C4-2B (cell line): ENCODE data around the gene DBR1.

ENCODE experiments used
- H3K27ac ChIP-seq: fragments of 450-650 bp; 2 replicates; pipeline ENCODE4 v1.5.1; 2017
- ZFX ChIP-seq: fragments of 450-650 bp; IDR thresholded peaks from 2 replicates; pipeline ENCODE4 v1.6.1; 2017
- TF ChIP-seq, protein P1 (sequence below): fragments of 450-650 bp; conservative IDR thresholded peaks from 2 replicates; pipeline ENCODE4 v1.5.1; 2017; ENCODE audit warnings: mild to moderate bottlenecking

Gene DBR1

DNA sequence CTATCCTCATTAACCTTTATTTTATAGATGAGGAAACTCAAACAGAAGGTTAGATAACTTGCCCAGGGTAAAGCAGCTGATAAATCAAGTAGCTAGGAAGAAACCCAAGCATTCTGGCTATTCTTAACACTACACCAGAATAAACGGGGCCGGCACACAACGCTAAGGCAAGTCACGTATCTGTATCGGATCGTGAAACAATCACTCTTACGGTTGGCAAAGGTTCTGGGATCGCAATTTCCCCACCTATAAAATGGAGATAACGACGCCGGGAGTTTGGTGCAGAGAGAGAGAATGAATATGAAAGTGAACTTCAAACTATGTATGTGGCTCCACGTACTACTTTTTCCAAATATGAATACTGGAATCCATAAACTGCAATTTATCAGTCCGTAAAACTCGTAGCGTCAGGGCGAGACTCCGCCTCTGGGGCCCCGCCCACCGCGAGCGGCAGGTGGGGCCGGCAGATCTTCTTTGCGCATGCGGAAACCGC lies 12.1 kb upstream of the DBR1 start:
- TF ChIP-seq, protein P1, sequence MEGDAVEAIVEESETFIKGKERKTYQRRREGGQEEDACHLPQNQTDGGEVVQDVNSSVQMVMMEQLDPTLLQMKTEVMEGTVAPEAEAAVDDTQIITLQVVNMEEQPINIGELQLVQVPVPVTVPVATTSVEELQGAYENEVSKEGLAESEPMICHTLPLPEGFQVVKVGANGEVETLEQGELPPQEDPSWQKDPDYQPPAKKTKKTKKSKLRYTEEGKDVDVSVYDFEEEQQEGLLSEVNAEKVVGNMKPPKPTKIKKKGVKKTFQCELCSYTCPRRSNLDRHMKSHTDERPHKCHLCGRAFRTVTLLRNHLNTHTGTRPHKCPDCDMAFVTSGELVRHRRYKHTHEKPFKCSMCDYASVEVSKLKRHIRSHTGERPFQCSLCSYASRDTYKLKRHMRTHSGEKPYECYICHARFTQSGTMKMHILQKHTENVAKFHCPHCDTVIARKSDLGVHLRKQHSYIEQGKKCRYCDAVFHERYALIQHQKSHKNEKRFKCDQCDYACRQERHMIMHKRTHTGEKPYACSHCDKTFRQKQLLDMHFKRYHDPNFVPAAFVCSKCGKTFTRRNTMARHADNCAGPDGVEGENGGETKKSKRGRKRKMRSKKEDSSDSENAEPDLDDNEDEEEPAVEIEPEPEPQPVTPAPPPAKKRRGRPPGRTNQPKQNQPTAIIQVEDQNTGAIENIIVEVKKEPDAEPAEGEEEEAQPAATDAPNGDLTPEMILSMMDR = no peak
- peak overlapping the region; percentile 93 for H3K27ac ChIP-seq

DNA sequence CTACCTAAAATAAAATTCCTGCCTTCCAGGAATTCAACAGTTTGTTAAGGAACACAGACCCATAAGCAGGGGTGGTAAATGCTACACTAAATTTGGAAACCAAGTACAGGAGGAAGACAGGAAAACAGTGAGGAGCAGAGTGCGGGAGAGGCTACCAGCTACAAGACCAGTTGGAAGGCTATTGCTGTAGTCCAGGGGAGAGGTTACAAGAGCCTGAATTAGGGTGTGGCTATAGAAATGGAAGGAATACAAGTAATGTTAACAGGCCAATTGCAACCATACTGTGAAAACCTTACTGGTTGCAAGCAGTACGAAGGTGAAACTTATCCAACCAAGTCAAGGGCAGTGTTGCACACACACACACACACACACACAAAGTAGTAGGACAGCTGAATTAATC lies 11.5 kb upstream of the DBR1 start:
- TF ChIP-seq, protein P1 = no peak
- no peak for TF ChIP-seq ZFX
- H3K27ac ChIP-seq = no peak overlapping the region

DNA sequence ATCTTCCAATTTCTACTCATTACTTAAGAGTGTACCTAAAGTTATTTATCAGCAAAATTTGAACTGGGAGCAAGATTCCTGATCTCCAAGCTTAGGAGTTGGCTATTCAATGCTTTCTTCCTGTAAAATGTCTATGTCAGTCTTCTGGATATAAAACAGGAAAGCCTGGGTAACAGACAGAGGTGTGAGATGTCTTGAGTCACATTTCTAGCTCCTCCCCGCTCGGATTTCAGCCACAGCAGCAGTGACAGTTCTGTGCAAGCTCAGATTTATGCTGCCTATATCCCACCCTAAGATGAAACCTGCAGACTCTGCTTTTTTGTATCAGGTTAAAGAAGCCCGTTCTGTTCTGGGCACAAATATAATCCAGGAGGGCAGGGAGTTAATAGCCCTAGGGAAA lies 10.3 kb upstream of the DBR1 start:
- TF ChIP-seq, protein P1 = no peak
- no peak for TF ChIP-seq ZFX

DNA sequence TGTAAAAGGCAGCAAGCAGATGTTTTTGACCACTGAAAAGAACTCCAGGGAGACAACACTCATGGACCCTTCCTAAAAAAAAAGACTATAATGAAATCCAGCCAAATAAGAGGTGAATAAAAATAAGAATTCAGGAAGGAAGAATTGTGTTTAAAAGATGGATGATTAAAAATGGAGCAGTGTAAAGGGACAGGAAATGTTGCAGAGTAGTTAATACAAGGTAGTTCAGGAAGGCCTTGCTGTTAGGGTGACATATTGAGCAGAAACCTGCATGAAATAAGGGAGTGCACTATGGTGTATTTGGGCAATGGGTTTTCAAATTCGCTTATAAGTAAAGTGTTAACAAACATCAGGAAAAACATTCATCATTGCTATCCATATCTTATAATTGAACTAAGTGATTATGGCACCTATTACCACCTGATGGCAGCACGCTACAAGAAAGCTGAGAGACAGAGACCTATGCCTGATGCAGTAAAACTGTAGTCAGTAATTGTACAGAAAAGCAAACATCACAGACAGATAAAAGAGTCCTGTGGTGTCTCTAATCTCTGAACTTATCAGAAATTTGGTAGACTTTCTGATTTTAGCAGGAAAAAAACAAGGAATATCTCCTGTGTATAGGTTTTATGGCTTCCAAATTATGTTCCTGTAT lies 5.8 kb upstream of the DBR1 start:
- H3K27ac ChIP-seq = no peak overlapping the region
- no peak for TF ChIP-seq ZFX
- TF ChIP-seq, protein P1 = peak; percentile 90

More for the DNA sequence above, 10.3 kb upstream of the DBR1 start:
- no peak overlapping the region for H3K27ac ChIP-seq

DNA sequence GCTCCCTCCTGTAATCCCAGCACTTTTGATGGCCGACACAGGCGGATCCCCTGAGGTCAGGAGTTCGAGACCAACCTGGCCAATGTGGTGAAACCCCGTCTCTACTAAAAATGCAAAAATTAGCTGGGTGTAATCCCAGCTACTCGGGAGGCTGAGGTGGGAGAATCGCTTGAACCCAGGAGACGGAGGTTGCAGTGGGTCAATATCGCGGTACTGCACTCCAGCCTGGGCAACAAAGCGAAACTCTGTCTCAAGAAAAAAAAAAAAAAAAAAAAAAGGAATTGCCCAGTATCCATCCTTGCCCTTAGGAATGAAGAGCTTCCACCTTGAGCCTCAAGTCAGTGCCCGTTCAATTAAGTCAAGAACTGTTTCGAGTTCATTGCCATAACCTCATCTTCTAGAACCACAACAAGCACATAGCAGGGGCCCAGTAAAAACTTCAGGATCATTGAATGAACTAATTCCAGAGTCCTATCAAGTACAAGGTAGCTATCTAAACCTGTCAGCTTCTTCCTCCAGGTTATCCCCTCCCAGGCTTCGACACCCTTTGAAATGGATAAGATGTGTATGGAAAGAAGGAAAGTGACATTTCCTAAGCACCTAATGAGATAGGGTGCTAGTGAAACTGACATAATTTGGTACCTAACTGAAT lies 826 bp downstream of the DBR1 start:
- H3K27ac ChIP-seq = peak overlapping the region; percentile 83
- TF ChIP-seq, protein P1 = no peak
- no peak for TF ChIP-seq ZFX

DNA sequence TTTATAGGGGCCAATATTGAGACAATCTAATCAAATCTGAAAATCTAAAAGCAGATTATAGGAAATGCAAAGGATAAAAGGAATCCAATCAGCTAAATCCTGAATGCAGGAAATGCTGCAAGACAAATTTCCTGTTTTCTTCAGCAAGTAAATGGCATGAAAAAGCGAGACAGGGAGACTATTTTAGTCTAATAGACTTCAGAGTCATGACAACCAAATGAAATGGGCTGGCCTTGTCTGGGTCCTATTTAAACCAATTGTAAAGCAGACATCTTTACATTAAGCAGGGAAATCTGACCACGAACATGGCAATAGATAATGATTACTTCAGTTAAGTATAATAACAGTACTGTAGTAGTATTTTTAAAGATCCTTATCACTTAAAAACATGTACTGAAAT lies 2.1 kb downstream of the DBR1 start:
- no peak overlapping the region for H3K27ac ChIP-seq
- TF ChIP-seq, protein P1 = no peak
- TF ChIP-seq ZFX = no peak

DNA sequence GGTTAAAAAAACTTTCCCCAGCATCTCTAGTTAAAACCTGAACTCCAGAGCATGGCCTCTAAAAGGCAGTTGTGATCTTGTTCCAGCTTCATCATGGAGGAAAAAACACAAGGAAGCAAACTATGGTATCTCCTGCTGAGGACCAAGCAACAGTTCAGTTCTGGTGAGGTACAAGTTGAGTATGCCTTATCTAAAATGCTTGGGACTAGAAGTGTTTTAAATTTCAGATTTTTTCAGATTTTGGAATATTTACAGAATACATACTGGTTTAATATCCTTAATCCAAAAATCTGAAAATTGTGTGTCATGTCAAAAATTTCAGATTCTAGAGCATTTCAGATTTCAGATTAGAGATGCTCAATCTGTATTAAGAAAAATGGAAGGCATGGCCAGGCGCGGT lies 9.7 kb downstream of the DBR1 start:
- H3K27ac ChIP-seq = no peak overlapping the region
- TF ChIP-seq, protein P1 = no peak
- TF ChIP-seq ZFX = no peak
